ENCODE measurements around the gene TEP1.

The TEP1 gene

GRCh38 chr14:20387576-20387975, 25.7 kb downstream of the TEP1 start:
- no peak for TF ChIP-seq CTCF (IDR thresholded peaks at IDR 0.05)
- no peak for DNase-seq (ENCODE audit: low spot score)
- Histone ChIP-seq H3K27ac (no peak overlapping the region), H3K4me3 (no peak overlapping the region)

- DNase-seq (ENCODE audit: low spot score) = no peak
These were observed 26.9 kb downstream of the TEP1 start for GRCh38 chr14:20386276-20386855.

GRCh38 chr14:20384886-20385285, 28.4 kb downstream of the TEP1 start:
- DNase-seq (ENCODE audit: low spot score) = no peak
- H3K27ac ChIP-seq = no peak overlapping the region
- no peak for TF ChIP-seq CTCF (IDR thresholded peaks at IDR 0.05)
- H3K4me3 ChIP-seq = no peak overlapping the region

More at GRCh38 chr14:20386276-20386855, 26.9 kb downstream of the TEP1 start:
- H3K4me3 ChIP-seq = no peak overlapping the region
- no peak for TF ChIP-seq CTCF (IDR thresholded peaks at IDR 0.05)
- H3K27ac ChIP-seq = no peak overlapping the region

GRCh38 chr14:20384321-20384720, 29.0 kb downstream of the TEP1 start:
- H3K27ac ChIP-seq = no peak overlapping the region
- no peak for DNase-seq (ENCODE audit: low spot score)
- no peak overlapping the region for H3K4me3 ChIP-seq
- no peak for TF ChIP-seq CTCF (IDR thresholded peaks at IDR 0.05)

- no peak overlapping the region for H3K4me3 ChIP-seq
- DNase-seq (ENCODE audit: low spot score) = no peak
- no peak overlapping the region for H3K27ac ChIP-seq
- TF ChIP-seq CTCF (IDR thresholded peaks at IDR 0.05) = no peak
These were observed 29.7 kb downstream of the TEP1 start for GRCh38 chr14:20383636-20384035.

- no peak for DNase-seq (ENCODE audit: low spot score)
- Histone ChIP-seq H3K4me3 (no peak overlapping the region), H3K27ac (no peak overlapping the region)
- no peak for TF ChIP-seq CTCF (IDR thresholded peaks at IDR 0.05)
These were observed 30.3 kb downstream of the TEP1 start for GRCh38 chr14:20383032-20383431.

- DNase-seq (ENCODE audit: low spot score) = no peak
- H3K4me3 ChIP-seq = no peak overlapping the region
- no peak for TF ChIP-seq CTCF (IDR thresholded peaks at IDR 0.05)
- no peak overlapping the region for H3K27ac ChIP-seq
These were observed 30.8 kb downstream of the TEP1 start for GRCh38 chr14:20382526-20382925.

All from coronary artery (tissue), 2 donors.